Heart right ventricle (tissue), 16 donors: ENCODE data around the gene CDC25B. TPM values are rescaled to one million over a fixed set of nuclear protein-coding genes. Genes with fewer than 3 reads are reported as not detected.

Experiments
- ATAC-seq, 8 donors: fragments of 200-7000 bp; cut with Tn5 transposase; one replicate each; pipeline ENCODE4 v1.9.1; 2020; ENCODE audit warnings: mild to moderate bottlenecking in 8 of 8, moderate library complexity in 8 of 8, moderate number of reproducible peaks in 1 of 8
- DNase-seq, 2 donors: peaks; one replicate each; pipeline ENCODE4 v3.0.0-alpha.2; 2020
- H3K27ac ChIP-seq, 10 donors: fragments of 200-600 bp; sonication (generic) in 2 of 10; one replicate each; pipeline versions ENCODE4 v1.5.0 to v1.8.0; 2020 to 2022; ENCODE audit warnings: mild to moderate bottlenecking in 3 of 10
- H3K27me3 ChIP-seq, 7 donors: fragments of 200-600 bp; one replicate each; pipeline ENCODE4 v1.8.0; 2021 to 2022; ENCODE audit warnings: mild to moderate bottlenecking in 2 of 7
- H3K36me3 ChIP-seq, 9 donors: fragments of 200-600 bp; sonication (generic) in 1 of 9; one replicate each; pipeline versions ENCODE4 v1.5.0 to v1.8.0; 2020 to 2022; ENCODE audit warnings: mild to moderate bottlenecking in 2 of 9
- H3K4me1 ChIP-seq, 9 donors: fragments of 200-600 bp; sonication (generic) in 1 of 9; one replicate each; pipeline versions ENCODE4 v1.5.0 to v1.8.0; 2020 to 2022; ENCODE audit warnings: mild to moderate bottlenecking in 4 of 9
- H3K4me3 ChIP-seq, 10 donors: fragments of 200-600 bp; sonication (generic) in 2 of 10; one replicate each; pipeline versions ENCODE4 v1.5.0 to v1.8.0; 2020 to 2022; ENCODE audit warnings: mild to moderate bottlenecking in 7 of 10, moderate library complexity in 2 of 10
- H3K9me3 ChIP-seq, 11 donors: fragments of 200-600 bp in 10 of 11; sonication (generic) in 2 of 11; one replicate each; pipeline versions ENCODE4 v1.5.0 to v1.8.0; 2013 to 2022; ENCODE audit warnings: mild to moderate bottlenecking in 2 of 11, control low read depth in 1 of 11, moderate library complexity in 1 of 11
- WGBS, 2 donors: extraction: QIAGEN DNeasy Blood & Tissue Kit; methylation state at CpG; one replicate each; pipeline ENCODE4 v1.1.7; 2013; ENCODE audit warnings: inconsistent platforms in 1 of 2; 5-methylcytosine and 5-hydroxymethylcytosine counted together
- intact Hi-C, 10 donors: fragments of 100-400 bp; cut with DNase I; formaldehyde crosslinking; loops; one replicate each; pipeline versions ENCODE4 v1.11.1 to v1.14.2; 2022
- polyA plus RNA-seq, 2 donors: library from polyadenylated mRNA; stranded (reverse); fragments of 200-250 nt; gene quantifications; one replicate each; pipeline ENCODE4 v1.2.3, GENCODE V29; 2013
- total RNA-seq, 10 donors: library from RNA; stranded (reverse); fragmentation: NEBNext Ultra II Directional in 3 of 10; extraction: Animal tissue kit (Norgen Biotek cat#: 25700) in 3 of 10; gene quantifications; one replicate each; pipeline versions ENCODE4 v1.2.1 to v1.2.4, GENCODE V29; 2021 to 2023
- TF ChIP-seq, protein P1 (sequence below), 9 donors: fragments of 200-600 bp; sonication (generic) in 2 of 9; IDR thresholded peaks; one replicate each; pipeline versions ENCODE4 v1.5.0 to v1.8.0; 2021 to 2022; ENCODE audit warnings: antibody characterized with exemption in 9 of 9, mild to moderate bottlenecking in 5 of 9, moderate library complexity in 1 of 9
- donor health status: Arrhythmogenic right ventricular cardiomyopathy.
- donor health status: ischemic (EF 13 %, LVEDD 7.1; RV severe dilation, severe dysfunction).
- donor health status: healthy with polysubstance abuse.
- donor health status: DM: no; HTN: yes; CAD: no.
- donor health status: DM: no; HTN: no; CAD: no.
- donor health status: ischemic (EF 25% LVEDD 6.9; RV normal size, moderate dysfunction).
- donor health status: ischemic (EF 25% LVEDD 5.7; RV mildly dilated, moderate dysfunction).
- donor health status: healthy.
- donor health status: DM: yes; HTN: yes; CAD: no.
- donor health status: Ischemic cardiomyopathy.
- donor health status: ischemic (EF 35%, LVEDD 5.7; RV mildly dilated, moderate dysfunction).
- donor health status: nonischemic (EF 11% LVEDD 7.7; RV severe dilation, severe dysfunction).
- donor health status: DM: yes; HTN: yes; CAD: no.
- donor health status: PGD.
- donor health status: ischemic (EF 29% LVEDD 5.4; RV normal size, mild dysfunction).
- donor health status: nonischemic (EF 23%, LVEDD 6.1; RV moderate dilation, normal function).

CDC25B gene
- total and polyA plus RNA-seq, 12 donors = 2.8 to 17.3 (median 5.5) TPM

- intact Hi-C loops = loop anchor here in 1 of 10 donors (10.0 kb wide), 1 partner anchor 81 kb away; no protein-coding TSS in a partner anchor
- DNase-seq (no peak), ATAC-seq (no peak)
- Histone ChIP-seq H3K4me1 (peaks cover 0 to 64% (median 21%) of the 10 kb centered on the region in 9 donors), H3K36me3 (peaks cover 0 to 48% (median 0%) of the 10 kb centered on the region in 9 donors), H3K4me3 (no peak overlapping the region), H3K9me3 (no peaks in the 10 kb centered on the region), H3K27ac (peak overlapping the region in 2 of 10 donors; percentile 50 to 67), H3K27me3 (peaks cover 0 to 8% (median 1%) of the 10 kb centered on the region in 7 donors)
- TF ChIP-seq, protein P1, sequence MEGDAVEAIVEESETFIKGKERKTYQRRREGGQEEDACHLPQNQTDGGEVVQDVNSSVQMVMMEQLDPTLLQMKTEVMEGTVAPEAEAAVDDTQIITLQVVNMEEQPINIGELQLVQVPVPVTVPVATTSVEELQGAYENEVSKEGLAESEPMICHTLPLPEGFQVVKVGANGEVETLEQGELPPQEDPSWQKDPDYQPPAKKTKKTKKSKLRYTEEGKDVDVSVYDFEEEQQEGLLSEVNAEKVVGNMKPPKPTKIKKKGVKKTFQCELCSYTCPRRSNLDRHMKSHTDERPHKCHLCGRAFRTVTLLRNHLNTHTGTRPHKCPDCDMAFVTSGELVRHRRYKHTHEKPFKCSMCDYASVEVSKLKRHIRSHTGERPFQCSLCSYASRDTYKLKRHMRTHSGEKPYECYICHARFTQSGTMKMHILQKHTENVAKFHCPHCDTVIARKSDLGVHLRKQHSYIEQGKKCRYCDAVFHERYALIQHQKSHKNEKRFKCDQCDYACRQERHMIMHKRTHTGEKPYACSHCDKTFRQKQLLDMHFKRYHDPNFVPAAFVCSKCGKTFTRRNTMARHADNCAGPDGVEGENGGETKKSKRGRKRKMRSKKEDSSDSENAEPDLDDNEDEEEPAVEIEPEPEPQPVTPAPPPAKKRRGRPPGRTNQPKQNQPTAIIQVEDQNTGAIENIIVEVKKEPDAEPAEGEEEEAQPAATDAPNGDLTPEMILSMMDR (IDR thresholded peaks at IDR 0.05) = no peak
- 81 to 85% methylated on average over 4 to 5 of the region's 5 CpGs for WGBS, 2 donors
Observed at GRCh38 chr20:3755814-3756480, 40.2 kb upstream of the CDC25B start.

- no peak for DNase-seq
- no peak overlapping the region for H3K4me3 ChIP-seq
- H3K27ac ChIP-seq = peak overlapping the region in 7 of 10 donors; percentile 27 to 67 (median 60)
- no peaks in the 10 kb centered on the region for H3K9me3 ChIP-seq
- H3K36me3 ChIP-seq = peaks cover 0 to 36% (median 0%) of the 10 kb centered on the region in 9 donors
- peaks cover 0 to 51% (median 13%) of the 10 kb centered on the region in 9 donors for H3K4me1 ChIP-seq
- intact Hi-C loops = loop anchor here in 1 of 10 donors (10.0 kb wide), 1 partner anchor 82 kb away; no protein-coding TSS in a partner anchor
- TF ChIP-seq, protein P1 (IDR thresholded peaks at IDR 0.05) = no peak
- H3K27me3 ChIP-seq = no peaks in the 10 kb centered on the region
- ATAC-seq = peak in 1 of 8 donors; percentile 4
- 75 to 83% methylated on average over 2 of the region's 2 CpGs for WGBS, 2 donors
Observed at GRCh38 chr20:3757268-3757667, 38.8 kb upstream of the CDC25B start.

DNA sequence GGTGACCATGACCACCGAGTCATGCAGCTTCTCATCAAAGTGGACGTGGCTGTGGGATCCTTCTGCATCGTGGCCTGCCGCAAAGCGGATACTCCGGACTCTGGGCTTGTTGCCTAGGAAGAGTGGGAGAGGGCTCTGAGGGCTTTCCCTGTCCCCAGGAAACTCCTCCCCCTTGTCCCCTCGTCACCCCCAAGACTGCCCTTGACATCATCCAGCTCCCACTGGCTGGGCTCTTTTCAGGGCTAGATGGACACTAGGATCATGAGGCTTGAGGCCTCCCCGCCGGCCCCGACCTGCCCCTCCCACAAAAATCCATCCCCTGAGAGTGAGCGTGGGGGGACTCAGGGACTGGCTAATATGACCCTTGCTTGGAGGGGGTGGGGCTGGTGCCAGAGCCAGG is 37.5 kb upstream of the CDC25B start:
- 62 to 77% methylated on average over 11 of the region's 11 CpGs for WGBS, 2 donors
- H3K9me3 ChIP-seq = no peaks in the 10 kb centered on the region
- peak; percentile 51 to 57 for DNase-seq
- peak overlapping the region in 9 of 10 donors; percentile 25 to 68 (median 57) for H3K27ac ChIP-seq
- ATAC-seq = peak; percentile 22 to 59 (median 46)
- TF ChIP-seq, protein P1 (IDR thresholded peaks at IDR 0.05) = no peak
- H3K27me3 ChIP-seq = no peaks in the 10 kb centered on the region
- intact Hi-C loops = loop anchor here in 1 of 10 donors (10.0 kb wide), 1 partner anchor 84 kb away; no protein-coding TSS in a partner anchor
- no peak overlapping the region for H3K4me3 ChIP-seq
- H3K36me3 ChIP-seq = peaks cover 0 to 36% (median 0%) of the 10 kb centered on the region in 9 donors
- H3K4me1 ChIP-seq = peaks cover 0 to 38% (median 7%) of the 10 kb centered on the region in 9 donors

DNA sequence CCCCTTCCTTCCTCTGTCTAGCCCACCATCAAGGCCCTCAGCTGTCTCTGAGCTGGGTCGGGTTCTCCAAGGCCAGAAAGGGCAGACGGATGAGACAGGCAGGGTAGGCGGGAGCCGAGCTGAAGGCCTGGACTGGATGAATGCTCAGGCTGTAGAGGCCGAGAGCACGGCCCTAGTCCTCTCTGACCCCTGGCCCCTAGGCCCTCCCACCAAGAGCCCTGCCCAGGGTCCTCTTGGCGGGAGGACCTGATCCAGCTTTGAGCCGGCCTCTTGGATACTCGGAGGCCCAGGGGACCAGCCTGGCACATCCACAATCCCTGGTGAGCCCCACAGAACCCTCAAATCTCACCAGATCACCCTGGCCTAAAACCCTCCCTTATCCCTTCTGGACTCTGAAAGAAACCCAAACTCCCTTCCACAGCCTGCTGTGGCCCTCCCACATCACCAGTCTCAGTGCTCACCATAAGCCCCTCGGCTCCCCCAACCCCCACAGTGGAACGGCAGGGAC is 36.7 kb upstream of the CDC25B start:
- WGBS, 2 donors = 76 to 87% methylated on average over 11 of the region's 11 CpGs
- no peaks in the 10 kb centered on the region for H3K9me3 ChIP-seq
- DNase-seq (no peak), ATAC-seq (peak in 3 of 8 donors; percentile 18 to 22 (median 18))
- TF ChIP-seq, protein P1 (IDR thresholded peaks at IDR 0.05) = no peak
- intact Hi-C loops = loop anchor here in 1 of 10 donors (10.0 kb wide), 1 partner anchor 85 kb away; no protein-coding TSS in a partner anchor
- H3K27ac ChIP-seq = peak overlapping the region in 8 of 10 donors; percentile 49 to 68 (median 58)
- peaks cover 0 to 32% (median 9%) of the 10 kb centered on the region in 9 donors for H3K4me1 ChIP-seq
- H3K4me3 ChIP-seq = no peak overlapping the region
- no peaks in the 10 kb centered on the region for H3K27me3 ChIP-seq
- peaks cover 0 to 29% (median 0%) of the 10 kb centered on the region in 9 donors for H3K36me3 ChIP-seq
